Aorta (tissue), 5 donors: ENCODE results near the gene LEMD3. TPM values are rescaled to one million over a fixed set of nuclear protein-coding genes. Genes with fewer than 3 reads are reported as not detected.

Experiments used
- ATAC-seq: fragments of 200-7000 bp; cut with Tn5 transposase; one replicate; pipeline ENCODE4 v1.9.1; 2022; ENCODE audit warnings: moderate library complexity; ENCODE audit not compliant: low FRiP score
- DNase-seq, 2 donors: peaks; one replicate each; pipeline ENCODE4 v3.0.0-alpha.2; 2020
- H3K27ac ChIP-seq, 2 donors: one replicate each; pipeline ENCODE4 v1.5.1; 2013; ENCODE audit warnings: low read length in 2 of 2, mild to moderate bottlenecking in 2 of 2, moderate library complexity in 2 of 2, control low read depth in 1 of 2, inconsistent platforms in 1 of 2, low read depth in 1 of 2
- H3K27me3 ChIP-seq, 2 donors: one replicate each; pipeline ENCODE4 v1.6.1; 2013; ENCODE audit warnings: control low read depth in 1 of 2, low read length in 1 of 2, mild to moderate bottlenecking in 1 of 2, moderate library complexity in 1 of 2; ENCODE audit not compliant: insufficient read depth in 2 of 2, control insufficient read depth in 1 of 2
- H3K36me3 ChIP-seq, 2 donors: one replicate each; pipeline ENCODE4 v1.6.1; 2013; ENCODE audit warnings: control low read depth in 1 of 2, low read length in 1 of 2, mild to moderate bottlenecking in 1 of 2; ENCODE audit not compliant: insufficient read depth in 2 of 2, control insufficient read depth in 1 of 2
- H3K4me1 ChIP-seq, 2 donors: one replicate each; pipeline ENCODE4 v1.6.1; 2013; ENCODE audit warnings: low read length in 2 of 2, control low read depth in 1 of 2, mild to moderate bottlenecking in 1 of 2, moderate library complexity in 1 of 2; ENCODE audit not compliant: insufficient read depth in 2 of 2, control insufficient read depth in 1 of 2
- H3K4me3 ChIP-seq, 2 donors: one replicate each; pipeline ENCODE4 v1.5.1; 2013; ENCODE audit warnings: low read length in 2 of 2, control low read depth in 1 of 2, mild to moderate bottlenecking in 1 of 2
- H3K9me3 ChIP-seq: one replicate; pipeline ENCODE4 v1.6.1; 2013; ENCODE audit warnings: mild to moderate bottlenecking, low read length; ENCODE audit not compliant: control insufficient read depth
- WGBS, 2 donors: extraction: QIAGEN DNeasy Blood & Tissue Kit; methylation state at CpG; one replicate each; pipeline ENCODE4 v1.1.7; 2013; 5-methylcytosine and 5-hydroxymethylcytosine counted together
- intact Hi-C, 2 donors: fragments of 100-400 bp; cut with DNase I; formaldehyde crosslinking; loops; one replicate each; pipeline versions ENCODE4 v1.14.2 to v1.15.0; 2022
- polyA plus RNA-seq, 2 donors: library from polyadenylated mRNA; stranded (reverse); fragments of 200-250 nt; gene quantifications; one replicate each; pipeline ENCODE4 v1.2.3, GENCODE V29; 2013
- total RNA-seq, 2 donors: library from RNA; stranded (reverse); fragmentation: NEBNext Ultra II Directional; extraction: Animal tissue kit (Norgen Biotek cat#: 25700); gene quantifications; one replicate each; pipeline ENCODE4 v1.2.1, GENCODE V29; 2021
- donor health status: healthy with polysubstance abuse.
- donor health status: Bipolar disorder and iron deficiency.
- donor health status: DM: no; HTN: no; CAD: no.
- donor health status: DM: no; HTN: no; CAD: no.
- donor health status: DM: yes; HTN: yes; CAD: no.

Gene LEMD3
- total and polyA plus RNA-seq, 4 donors = 4.3 to 32.0 (median 20.8) TPM

DNA sequence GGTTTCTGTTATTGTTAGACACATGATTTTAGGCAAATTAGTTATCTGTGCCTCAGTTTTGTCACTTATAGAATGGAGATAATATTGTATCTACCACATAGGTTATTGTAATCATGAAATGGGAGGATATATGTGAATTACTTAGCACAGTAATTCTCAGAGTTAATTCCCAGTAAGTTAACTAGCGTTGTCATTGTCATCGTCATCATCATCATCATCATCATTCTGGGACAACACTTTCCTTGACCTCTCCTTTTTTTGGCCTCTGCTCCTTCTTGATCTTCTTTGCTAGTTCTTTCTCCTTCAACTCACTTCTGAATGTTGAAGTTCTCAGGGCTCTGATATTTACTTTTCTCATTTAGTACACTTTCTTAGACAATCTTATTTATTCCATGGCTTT, 122.9 kb downstream of the LEMD3 start:
- Histone ChIP-seq H3K4me3 (no peak overlapping the region), H3K4me1 (peaks cover 5 to 17% of the 10 kb centered on the region in 2 donors), H3K36me3 (no peaks in the 10 kb centered on the region), H3K27me3 (no peaks in the 10 kb centered on the region), H3K9me3 (no peaks in the 10 kb centered on the region), H3K27ac (no peak overlapping the region)
- intact Hi-C loops = no loop called here
- no peak for DNase-seq
- 95 to 97% methylated on average over 2 of the region's 2 CpGs for WGBS, 2 donors
- ATAC-seq = no peak

DNA sequence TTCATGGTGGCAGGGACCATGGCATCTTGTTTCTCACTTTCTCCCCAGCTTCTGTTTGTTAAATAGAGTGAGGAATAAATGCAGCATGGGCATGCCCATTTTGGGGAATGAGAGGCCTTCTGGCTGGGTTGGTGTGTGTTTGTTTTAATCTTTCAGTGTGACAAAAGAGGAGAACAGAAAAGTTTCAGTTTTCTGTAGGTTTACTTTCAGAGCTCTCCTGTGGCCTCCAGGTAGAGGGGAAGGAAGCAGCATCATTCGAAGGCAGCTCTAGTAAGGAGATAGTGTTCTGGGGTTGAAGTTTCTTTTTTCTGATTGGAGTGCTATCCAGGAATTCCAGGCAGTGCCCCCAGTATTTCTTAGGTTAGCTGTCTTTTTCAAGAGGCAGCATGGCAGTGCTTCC, 124.4 kb downstream of the LEMD3 start:
- H3K27me3 ChIP-seq = no peaks in the 10 kb centered on the region
- DNase-seq (no peak), ATAC-seq (no peak)
- WGBS, 2 donors = 81 to 90% methylated on average over 1 of the region's 1 CpG
- no peaks in the 10 kb centered on the region for H3K9me3 ChIP-seq
- no peak overlapping the region for H3K4me3 ChIP-seq
- H3K36me3 ChIP-seq = no peaks in the 10 kb centered on the region
- no peak overlapping the region for H3K27ac ChIP-seq
- peaks cover 2 to 17% of the 10 kb centered on the region in 2 donors for H3K4me1 ChIP-seq
- intact Hi-C loops = no loop called here

DNA sequence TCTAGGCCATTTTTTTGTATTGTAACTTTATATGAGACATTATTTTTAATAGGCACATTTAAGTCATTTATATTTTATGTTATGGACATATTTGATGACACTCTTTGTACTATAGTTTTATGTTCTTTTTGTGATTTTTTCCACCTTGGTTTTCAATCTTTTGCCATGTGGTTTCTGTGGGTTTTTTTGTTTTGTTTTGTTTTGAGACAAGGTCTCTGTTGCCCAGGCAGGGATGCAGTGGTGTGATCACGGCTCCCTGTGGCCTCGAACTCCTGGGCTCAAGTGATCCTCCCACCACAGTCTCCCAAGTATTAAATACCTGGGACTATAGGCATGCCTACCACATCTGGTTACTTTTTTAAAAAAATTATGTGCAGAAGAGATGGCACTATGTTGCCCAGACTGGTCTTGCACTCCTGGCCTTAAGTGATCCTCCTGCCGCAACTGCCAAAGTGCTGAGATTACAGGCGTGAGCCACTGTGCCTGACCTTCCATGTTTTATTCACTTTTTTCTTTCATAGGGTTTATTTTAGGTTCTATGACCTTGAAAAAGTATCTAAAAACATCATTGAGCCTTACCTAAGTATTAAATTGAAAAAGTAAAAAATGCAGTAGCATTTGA, 125.4 kb downstream of the LEMD3 start:
- no peak for ATAC-seq
- peaks cover 2 to 21% of the 10 kb centered on the region in 2 donors for H3K4me1 ChIP-seq

DNA sequence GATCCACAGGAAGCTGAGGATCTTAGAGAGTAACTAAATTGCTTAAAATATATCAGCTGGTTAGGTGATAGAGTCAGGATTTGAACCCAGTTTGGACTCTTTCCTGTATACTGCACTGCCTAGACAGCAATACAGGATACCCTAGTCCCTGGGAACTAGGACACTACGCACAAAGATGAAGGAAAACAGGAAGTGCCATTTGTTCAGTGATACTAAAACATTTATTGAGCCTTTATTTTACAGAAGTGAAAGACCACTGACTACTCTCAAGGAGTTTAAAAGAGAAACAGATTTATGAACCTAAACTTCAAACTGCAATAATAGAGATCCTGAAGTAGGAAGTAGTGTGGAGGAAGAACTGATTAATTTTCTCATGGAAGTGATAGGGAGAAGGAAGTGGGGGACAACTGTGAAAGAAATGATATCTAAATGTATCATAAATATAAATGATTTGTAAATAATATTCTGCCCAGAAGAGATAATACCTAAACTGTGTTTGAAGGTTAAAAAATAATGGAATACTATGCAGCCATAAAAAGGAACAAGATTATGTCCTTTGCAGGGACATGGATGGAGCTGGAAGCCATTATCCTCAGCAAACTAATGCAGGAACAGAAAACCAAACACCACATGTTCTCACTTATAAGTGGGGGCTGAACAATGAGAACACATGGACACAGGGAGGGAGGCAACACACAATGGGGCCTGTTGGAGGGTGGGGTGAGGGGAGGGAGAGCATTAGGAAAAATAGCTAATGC, 127.3 kb downstream of the LEMD3 start:
- Histone ChIP-seq H3K27me3 (no peaks in the 10 kb centered on the region), H3K4me3 (no peak overlapping the region), H3K36me3 (no peaks in the 10 kb centered on the region), H3K27ac (no peak overlapping the region), H3K4me1 (peaks cover 2 to 21% of the 10 kb centered on the region in 2 donors), H3K9me3 (no peaks in the 10 kb centered on the region)
- no peak for ATAC-seq
- intact Hi-C loops = no loop called here
- DNase-seq = no peak
- 86 to 87% methylated on average over 1 of the region's 1 CpG for WGBS, 2 donors

More for the DNA sequence above, 125.4 kb downstream of the LEMD3 start:
- H3K4me3 ChIP-seq = no peak overlapping the region
- intact Hi-C loops = no loop called here
- DNase-seq = no peak
- no peaks in the 10 kb centered on the region for H3K36me3 ChIP-seq
- no peaks in the 10 kb centered on the region for H3K9me3 ChIP-seq
- WGBS, 2 donors = 85% methylated on average over 4 of the region's 4 CpGs
- no peak overlapping the region for H3K27ac ChIP-seq
- H3K27me3 ChIP-seq = no peaks in the 10 kb centered on the region

Other genes with a start within 250 kb of the LEMD3 start
- under 1 TPM in 1 of 2 donors, not detected in 1; 0.48 TPM for gene WIF1, start 48.3 kb upstream of the LEMD3 start, total RNA-seq
- not detected for gene WIF1, start 48.3 kb upstream of the LEMD3 start, polyA plus RNA-seq
- 100 to 1,000 TPM; 198 to 298 TPM for gene MSRB3, start 109.1 kb downstream of the LEMD3 start, total RNA-seq
- 100 to 1,000 TPM; 119 to 252 TPM for gene MSRB3, start 109.1 kb downstream of the LEMD3 start, polyA plus RNA-seq